ENCODE data around the gene DPP4. TPM values are rescaled to one million over a fixed set of nuclear protein-coding genes. Genes with fewer than 3 reads are reported as not detected.

DPP4 gene
- 0.27 to 0.79 TPM (median 0.60 TPM) in 5 replicates for total RNA-seq (2022; extraction: Qiagen RNA extraction; ENCODE audit: low read depth)

DNA sequence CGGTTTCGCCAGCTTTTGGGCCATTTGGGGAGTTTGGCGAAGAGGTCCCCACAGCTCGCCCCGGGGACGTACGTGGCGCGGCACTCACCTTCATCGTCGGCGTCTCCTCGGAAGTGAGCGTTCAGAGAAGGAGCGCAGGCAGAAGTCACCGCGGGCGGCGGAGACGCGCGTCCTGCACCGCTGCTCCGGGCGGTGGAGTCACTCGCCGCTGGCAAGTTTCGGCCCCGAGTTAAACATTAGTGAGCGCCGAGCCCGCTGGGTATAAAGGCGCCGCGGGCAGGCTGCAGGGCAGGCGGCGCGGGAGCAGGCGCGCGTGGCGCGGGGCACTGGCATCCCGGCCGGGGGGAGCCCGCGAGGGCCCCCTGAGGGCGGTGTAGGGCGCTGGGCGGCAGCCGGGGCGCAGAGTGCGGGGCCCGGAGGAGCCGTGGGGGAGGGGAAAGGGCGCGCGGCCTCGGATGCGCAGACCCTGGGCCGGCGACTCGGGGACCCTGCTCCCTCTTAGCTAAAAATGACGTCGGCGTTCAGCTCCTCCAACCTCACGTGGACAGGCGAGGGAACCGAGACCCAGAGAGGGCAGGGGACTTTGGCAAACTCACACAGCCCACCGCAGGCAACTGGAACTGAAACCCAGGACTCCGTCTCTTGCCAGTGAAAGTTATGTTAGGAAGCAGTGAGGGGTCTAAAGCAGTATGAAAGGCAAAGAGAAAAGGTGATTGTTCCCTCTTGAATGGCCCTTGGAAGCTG lies at the start of gene DPP4:
DPP4 (minus strand) TSS at position 328 of the 744 bp plus-strand sequence; CDS start at position 94, 234 bp downstream.

Other genes with a start within 250 kb of the DPP4 start
- gene GCG, start 78.0 kb upstream of the DPP4 start, total RNA-seq (2022; extraction: Qiagen RNA extraction; ENCODE audit: low read depth) = not detected in 5 replicates
- not detected in 5 replicates for gene FAP, start 169.2 kb upstream of the DPP4 start, total RNA-seq (2022; extraction: Qiagen RNA extraction; ENCODE audit: low read depth)
- gene IFIH1, start 244.5 kb upstream of the DPP4 start, total RNA-seq (2022; extraction: Qiagen RNA extraction; ENCODE audit: low read depth) = 0.66 to 1.2 TPM (median 1.0 TPM) in 5 replicates